Measurements from ENCODE around the gene RPL22.

The RPL22 gene

DNA sequence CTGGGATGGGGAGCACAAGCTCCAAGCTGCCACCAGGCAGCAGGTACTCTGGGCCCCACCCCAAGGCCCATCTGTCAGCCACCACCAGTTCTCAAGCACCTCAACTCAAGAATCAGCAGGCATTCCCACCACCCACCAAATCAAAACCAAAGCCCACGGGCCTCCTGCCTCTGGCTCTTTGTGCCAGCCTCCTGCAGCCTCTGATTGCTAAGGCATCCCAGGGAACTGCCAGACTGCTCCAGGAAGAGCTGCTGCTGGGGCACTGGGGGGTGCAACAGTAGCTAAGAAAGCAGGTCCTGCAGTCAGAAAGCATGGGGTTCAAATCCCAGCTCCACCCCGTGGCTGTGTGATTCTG lies 54.0 kb downstream of the RPL22 start:
- H3K27ac ChIP-seq = no peak overlapping the region
- POLR2A ChIA-PET (ENCODE audit: low non-redundant PET) = interaction anchor here (0.7 kb wide), 1 partner anchor 213 kb away, joined by 3 read pairs; no protein-coding TSS in a partner anchor
- no peak for DNase-seq (ENCODE audit: low spot score)
- CTCF ChIA-PET = interaction anchor here (1.9 kb wide), 1 partner anchor 37 kb away, joined by 4 read pairs; no protein-coding TSS in a partner anchor
- TF ChIP-seq, protein P1, sequence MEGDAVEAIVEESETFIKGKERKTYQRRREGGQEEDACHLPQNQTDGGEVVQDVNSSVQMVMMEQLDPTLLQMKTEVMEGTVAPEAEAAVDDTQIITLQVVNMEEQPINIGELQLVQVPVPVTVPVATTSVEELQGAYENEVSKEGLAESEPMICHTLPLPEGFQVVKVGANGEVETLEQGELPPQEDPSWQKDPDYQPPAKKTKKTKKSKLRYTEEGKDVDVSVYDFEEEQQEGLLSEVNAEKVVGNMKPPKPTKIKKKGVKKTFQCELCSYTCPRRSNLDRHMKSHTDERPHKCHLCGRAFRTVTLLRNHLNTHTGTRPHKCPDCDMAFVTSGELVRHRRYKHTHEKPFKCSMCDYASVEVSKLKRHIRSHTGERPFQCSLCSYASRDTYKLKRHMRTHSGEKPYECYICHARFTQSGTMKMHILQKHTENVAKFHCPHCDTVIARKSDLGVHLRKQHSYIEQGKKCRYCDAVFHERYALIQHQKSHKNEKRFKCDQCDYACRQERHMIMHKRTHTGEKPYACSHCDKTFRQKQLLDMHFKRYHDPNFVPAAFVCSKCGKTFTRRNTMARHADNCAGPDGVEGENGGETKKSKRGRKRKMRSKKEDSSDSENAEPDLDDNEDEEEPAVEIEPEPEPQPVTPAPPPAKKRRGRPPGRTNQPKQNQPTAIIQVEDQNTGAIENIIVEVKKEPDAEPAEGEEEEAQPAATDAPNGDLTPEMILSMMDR (conservative IDR thresholded peaks at IDR 0.05; ENCODE audit: low read depth) = no peak

DNA sequence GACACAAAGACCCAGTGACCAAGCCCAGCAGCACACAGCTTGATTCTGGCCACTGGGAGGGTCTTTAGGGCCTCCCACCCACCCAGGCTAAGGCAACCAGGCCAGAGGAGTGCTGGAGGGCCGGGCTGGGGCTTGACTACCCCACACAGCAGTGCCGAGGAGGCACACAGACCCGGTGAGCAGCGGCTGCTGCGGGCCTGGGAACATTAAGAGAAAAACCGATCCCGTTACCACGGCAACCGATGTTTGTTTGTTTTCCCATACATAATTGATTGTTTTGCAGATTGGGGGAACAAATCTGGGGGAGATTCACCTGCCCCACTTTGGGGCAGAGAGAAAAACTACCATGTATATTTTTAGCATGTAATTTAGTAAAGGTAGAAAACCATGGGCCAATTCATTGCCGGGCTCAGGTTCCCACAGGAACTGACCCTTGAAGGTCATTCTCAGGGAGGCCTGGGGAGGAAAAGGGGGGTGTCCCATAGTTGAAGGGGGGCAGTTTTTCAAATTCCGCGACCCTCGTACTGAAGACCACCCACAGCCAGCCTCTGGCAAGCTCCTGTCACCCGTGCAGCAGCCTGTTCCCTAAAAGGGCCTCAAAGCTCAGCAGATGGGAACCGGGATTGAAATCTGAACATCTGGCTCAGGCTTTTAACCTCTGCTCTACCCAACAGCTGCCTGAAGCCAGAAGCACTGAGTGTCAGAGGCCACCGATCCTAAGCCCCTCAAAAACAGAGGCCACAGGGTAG lies 54.6 kb downstream of the RPL22 start:
- DNase-seq (ENCODE audit: low spot score) = no peak
- ChIA-PET CTCF (interaction anchor here (1.9 kb wide), 1 partner anchor 36 kb away, joined by 4 read pairs; no protein-coding TSS in a partner anchor), POLR2A (ENCODE audit: low non-redundant PET) (interaction anchor here (0.5 to 0.7 kb wide), 3 partner anchors 26 to 223 kb away, joined by 3 to 4 read pairs (median 3); no protein-coding TSS in a partner anchor)
- H3K27ac ChIP-seq = no peak overlapping the region
- TF ChIP-seq, protein P1 (conservative IDR thresholded peaks at IDR 0.05; ENCODE audit: low read depth) = no peak

DNA sequence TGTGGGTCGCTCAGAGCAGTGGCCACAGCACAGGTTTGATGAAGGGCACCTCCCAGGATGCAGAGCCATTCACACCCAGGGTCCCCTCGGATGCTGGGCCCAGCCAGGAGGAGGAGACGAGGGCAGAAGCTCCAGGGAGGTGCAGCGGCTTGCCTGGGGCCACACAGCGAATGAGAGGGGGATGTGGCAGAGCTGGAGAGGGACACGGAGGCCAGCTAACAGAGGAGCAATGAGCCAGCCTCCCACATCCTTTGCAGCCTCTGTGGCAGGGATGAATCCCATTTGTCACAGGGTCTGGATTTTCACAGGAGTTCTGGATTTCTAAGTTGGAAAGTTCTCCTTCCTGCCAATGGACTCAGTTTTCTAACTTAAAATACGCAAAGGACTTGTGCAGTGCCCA lies 55.2 kb downstream of the RPL22 start:
- ChIA-PET POLR2A (ENCODE audit: low non-redundant PET) (interaction anchor here (0.5 to 0.7 kb wide), 2 partner anchors 26 to 224 kb away, joined by 3 to 4 read pairs; no protein-coding TSS in a partner anchor), CTCF (interaction anchor here (1.9 kb wide), 1 partner anchor 35 kb away, joined by 4 read pairs; no protein-coding TSS in a partner anchor)
- no peak for DNase-seq (ENCODE audit: low spot score)
- H3K27ac ChIP-seq = no peak overlapping the region
- TF ChIP-seq, protein P1 (conservative IDR thresholded peaks at IDR 0.05; ENCODE audit: low read depth) = no peak

DNA sequence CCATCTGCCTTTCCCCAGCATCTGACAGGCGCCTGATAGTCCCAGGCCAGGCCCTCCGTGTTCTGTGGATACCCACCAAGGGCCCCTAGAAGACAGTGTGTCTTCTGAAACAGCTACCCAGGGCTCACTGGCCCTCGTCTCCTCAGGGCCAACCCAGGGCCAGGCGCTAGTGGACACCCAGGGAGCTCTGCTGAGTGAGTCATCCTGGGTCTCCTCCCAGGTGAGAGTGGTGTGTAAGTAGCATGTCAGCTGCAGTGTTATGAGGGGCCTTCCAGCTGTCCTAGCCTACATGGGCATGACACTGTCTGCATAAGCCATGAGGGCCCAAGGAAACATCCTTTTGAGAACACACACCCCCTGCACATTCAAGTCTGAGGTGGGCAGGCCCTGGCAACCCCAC lies 56.0 kb downstream of the RPL22 start:
- H3K27ac ChIP-seq = no peak overlapping the region
- DNase-seq (ENCODE audit: low spot score) = no peak
- ChIA-PET CTCF (interaction anchor here (0.6 kb wide), 1 partner anchor 1472 kb away, joined by 5 read pairs; no protein-coding TSS in a partner anchor), POLR2A (ENCODE audit: low non-redundant PET) (no interaction called here)
- TF ChIP-seq, protein P1 (conservative IDR thresholded peaks at IDR 0.05; ENCODE audit: low read depth) = no peak

DNA sequence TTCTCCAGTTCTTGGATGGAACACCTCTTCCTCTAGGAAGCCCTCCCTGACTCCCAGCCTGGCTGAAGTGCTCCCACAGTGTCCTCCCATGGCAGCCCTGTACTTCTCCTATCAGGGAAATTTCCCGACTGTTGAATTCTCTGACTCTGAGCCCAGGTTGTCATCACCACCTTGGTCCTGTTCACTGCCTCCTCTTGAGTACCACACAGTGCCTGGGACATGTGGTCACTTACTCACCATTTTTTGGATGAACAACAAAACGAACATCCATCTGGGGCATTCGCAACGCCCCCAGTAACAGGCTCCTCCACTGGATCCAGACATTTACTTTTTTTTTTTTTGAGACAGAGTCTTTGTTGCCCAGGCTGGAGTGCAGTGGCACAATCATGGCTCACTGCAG lies 56.7 kb downstream of the RPL22 start:
- no peak for DNase-seq (ENCODE audit: low spot score)
- TF ChIP-seq, protein P1 (conservative IDR thresholded peaks at IDR 0.05; ENCODE audit: low read depth) = no peak
- no peak overlapping the region for H3K27ac ChIP-seq
- POLR2A ChIA-PET (ENCODE audit: low non-redundant PET) = no interaction called here
- CTCF ChIA-PET = no interaction called here

DNA sequence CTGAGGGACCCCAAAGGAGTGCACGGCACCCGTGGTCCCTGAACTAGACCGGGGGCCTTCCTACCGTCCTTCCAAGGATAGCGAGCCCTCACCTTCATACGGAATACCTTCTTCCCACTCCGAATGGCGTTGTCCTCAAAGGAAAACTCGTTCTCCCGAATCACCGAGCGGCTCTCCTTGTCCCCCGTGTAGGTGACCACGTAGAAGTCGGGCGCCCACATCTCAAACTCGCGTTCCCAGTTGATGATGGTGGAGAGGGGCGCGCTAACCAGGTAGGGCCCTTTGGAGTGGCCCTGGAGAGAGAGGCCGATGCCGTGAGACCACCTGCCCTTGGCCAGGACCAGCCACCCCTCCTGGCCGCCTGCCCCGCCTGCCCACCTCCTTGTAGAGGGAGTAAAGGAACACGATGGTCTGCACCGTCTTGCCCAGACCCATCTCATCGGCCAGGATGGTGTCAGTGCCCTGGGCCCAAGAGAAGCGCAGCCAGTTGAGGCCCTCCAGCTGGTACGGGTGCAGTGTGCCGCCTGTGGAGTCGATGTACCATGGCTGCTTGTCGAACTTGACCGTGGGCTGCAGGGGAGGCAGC lies 57.3 kb downstream of the RPL22 start:
- ChIA-PET CTCF (interaction anchor here (1.0 kb wide), 1 partner anchor 33 kb away, joined by 6 read pairs; no protein-coding TSS in a partner anchor), POLR2A (ENCODE audit: low non-redundant PET) (no interaction called here)
- H3K27ac ChIP-seq = no peak overlapping the region
- TF ChIP-seq, protein P1 (conservative IDR thresholded peaks at IDR 0.05; ENCODE audit: low read depth) = no peak
- no peak for DNase-seq (ENCODE audit: low spot score)

All from RWPE1 (cell line).